Kidney (tissue), 14 donors: ENCODE results near the gene SERINC1. TPM values are rescaled to one million over a fixed set of nuclear protein-coding genes. Genes with fewer than 3 reads are reported as not detected.

Experiments
- DNase-seq, 5 donors: peaks; one replicate each; pipeline ENCODE4 v3.0.0-alpha.2; 2013 to 2020
- FAIRE-seq: peaks from 2 replicates; lab custom pipeline; 2012; peaks lifted over from hg19 to GRCh38; lab: Jason Lieb, UNC
- H3K27ac ChIP-seq, 2 donors: one replicate each; pipeline ENCODE4 v1.7.0; 2013; ENCODE audit warnings: low read depth in 2 of 2, low read length in 2 of 2, inconsistent platforms in 1 of 2
- H3K27me3 ChIP-seq: one replicate; pipeline ENCODE4 v1.7.1; 2013; ENCODE audit warnings: low read length, inconsistent platforms; ENCODE audit not compliant: control insufficient read depth, insufficient read depth
- H3K36me3 ChIP-seq, 3 donors: one replicate each; pipeline versions ENCODE4 v1.7.0 to v1.7.1; 2013; ENCODE audit warnings: low read length in 3 of 3, control low read depth in 1 of 3, inconsistent platforms in 1 of 3; ENCODE audit not compliant: insufficient read depth in 3 of 3, control insufficient read depth in 2 of 3
- H3K4me1 ChIP-seq, 3 donors: one replicate each; pipeline versions ENCODE4 v1.7.0 to v1.7.1; 2013; ENCODE audit warnings: low read length in 3 of 3, inconsistent platforms in 1 of 3, low read depth in 1 of 3; ENCODE audit not compliant: control insufficient read depth in 2 of 3, insufficient read depth in 2 of 3
- H3K4me3 ChIP-seq, 3 donors: one replicate each; pipeline versions ENCODE4 v1.7.0 to v1.8.1; 2013; ENCODE audit warnings: low read length in 3 of 3, control low read depth in 1 of 3, inconsistent platforms in 1 of 3
- H3K9ac ChIP-seq, 3 donors: one replicate each; pipeline versions ENCODE4 v1.7.0 to v1.7.1; 2013; ENCODE audit warnings: low read length in 3 of 3, control low read depth in 1 of 3, inconsistent platforms in 1 of 3
- H3K9me3 ChIP-seq, 3 donors: one replicate each; pipeline versions ENCODE4 v1.7.0 to v1.7.1; 2013; ENCODE audit warnings: low read length in 3 of 3, control low read depth in 1 of 3, inconsistent platforms in 1 of 3; ENCODE audit not compliant: control insufficient read depth in 2 of 3, insufficient read depth in 1 of 3
- CTCF ChIP-seq: IDR thresholded peaks from 3 replicates; pipeline ENCODE4 v1.5.1; 2012; ENCODE audit warnings: mild to moderate bottlenecking, moderate library complexity, borderline replicate concordance; ENCODE audit not compliant: insufficient read depth; ENCODE audit errors: extremely low read depth
- intact Hi-C: fragments of 100-400 bp; cut with DNase I; formaldehyde crosslinking; loops from one replicate; pipeline ENCODE4 v1.11.1; 2022
- polyA plus RNA-seq: library from polyadenylated mRNA; stranded (reverse); fragments of 350-450 nt; fragmentation: Illumina TruSeq; extraction: RNeasy Lipid Tissue Mini Kit (QIAGEN cat#74804); gene quantifications from one replicate; pipeline ENCODE4 v1.2.3, GENCODE V29; 2014; ENCODE audit warnings: low read depth, low replicate concordance; ENCODE audit not compliant: insufficient read depth
- total RNA-seq: library from RNA; stranded (reverse); fragmentation: NEBNext Ultra II Directional; extraction: Animal tissue kit (Norgen Biotek cat#: 25700); gene quantifications from one replicate; pipeline ENCODE4 v1.2.1, GENCODE V29; 2021
- donor health status: control.
- donor health status: control.
- donor health status: control.
- donor health status: control.
- donor health status: control.
- donor health status: DM: yes; HTN: yes; CAD: no.
- donor health status: Normal renal cell carcinoma (clear cell type).

Gene SERINC1
- total and polyA plus RNA-seq, 2 donors from 2014 or later: 130 to 214 TPM

GRCh38 chr6:122399055-122399347, 72.6 kb downstream of the SERINC1 start:
- peaks cover 2 to 13% (median 8%) of the 10 kb centered on the region in 3 donors for H3K4me1 ChIP-seq
- H3K36me3 ChIP-seq: no peaks in the 10 kb centered on the region
- no peaks in the 10 kb centered on the region for H3K9me3 ChIP-seq
- no peaks in the 10 kb centered on the region for H3K27me3 ChIP-seq
- intact Hi-C loops: no loop called here
- peak overlapping the region; percentile 45 to 70 (median 54) for H3K4me3 ChIP-seq
- H3K27ac ChIP-seq: peak overlapping the region in 1 of 2 donors; percentile 24
- TF ChIP-seq CTCF: no peak
- H3K9ac ChIP-seq: peak overlapping the region in 1 of 3 donors; percentile 6
- peak; percentile 3 for FAIRE-seq
- DNase-seq: no peak

GRCh38 chr6:122394016-122394415, 77.6 kb downstream of the SERINC1 start:
- intact Hi-C loops: no loop called here
- H3K27ac ChIP-seq: no peak overlapping the region
- no peaks in the 10 kb centered on the region for H3K9me3 ChIP-seq
- FAIRE-seq (no peak), DNase-seq (no peak)
- no peaks in the 10 kb centered on the region for H3K27me3 ChIP-seq
- TF ChIP-seq CTCF: no peak
- no peak overlapping the region for H3K9ac ChIP-seq
- peaks cover 0 to 3% (median 0%) of the 10 kb centered on the region in 3 donors for H3K4me1 ChIP-seq
- H3K36me3 ChIP-seq: no peaks in the 10 kb centered on the region
- no peak overlapping the region for H3K4me3 ChIP-seq

GRCh38 chr6:122393351-122393896, 78.2 kb downstream of the SERINC1 start:
- Histone ChIP-seq H3K4me1 (no peaks in the 10 kb centered on the region), H3K36me3 (no peaks in the 10 kb centered on the region), H3K9ac (no peak overlapping the region), H3K27me3 (no peaks in the 10 kb centered on the region), H3K27ac (no peak overlapping the region), H3K9me3 (no peaks in the 10 kb centered on the region), H3K4me3 (no peak overlapping the region)
- TF ChIP-seq CTCF: no peak
- intact Hi-C loops: no loop called here
- DNase-seq (peak in 4 of 5 donors; percentile 46 to 60 (median 56)), FAIRE-seq (no peak)

Other genes with a start within 250 kb of the SERINC1 start
- gene HSF2, start 72.2 kb downstream of the SERINC1 start, total RNA-seq: 9.5 TPM
- 7.8 TPM for gene HSF2, start 72.2 kb downstream of the SERINC1 start, polyA plus RNA-seq
- gene PKIB, start 138.6 kb upstream of the SERINC1 start, total RNA-seq: 5.3 TPM
- 5.1 TPM for gene PKIB, start 138.6 kb upstream of the SERINC1 start, polyA plus RNA-seq